Dedifferentiated amniotic fluid mesenchymal stem cell (primary cell): Measurements from ENCODE around the gene LPIN1.
"Not testable (repeated sequence)": the region's sequence is repeated elsewhere in the genome, so short reads cannot be mapped to it uniquely, and the experiment has no call there.

Experiments
- DNase-seq: peaks from one replicate; pipeline ENCODE4 v3.0.0-alpha.2; 2016; ENCODE audit errors: extremely low spot score

Gene LPIN1

GRCh38 chr2:11715987-11716652, 30.3 kb upstream of the LPIN1 start:
- no peak for DNase-seq

GRCh38 chr2:11716689-11717321, 29.6 kb upstream of the LPIN1 start:
- DNase-seq: no peak

- no peak for DNase-seq
Measured at GRCh38 chr2:11717623-11718022, 28.8 kb upstream of the LPIN1 start.

- DNase-seq: no peak
Measured at GRCh38 chr2:11718606-11719005, 27.8 kb upstream of the LPIN1 start.

DNA sequence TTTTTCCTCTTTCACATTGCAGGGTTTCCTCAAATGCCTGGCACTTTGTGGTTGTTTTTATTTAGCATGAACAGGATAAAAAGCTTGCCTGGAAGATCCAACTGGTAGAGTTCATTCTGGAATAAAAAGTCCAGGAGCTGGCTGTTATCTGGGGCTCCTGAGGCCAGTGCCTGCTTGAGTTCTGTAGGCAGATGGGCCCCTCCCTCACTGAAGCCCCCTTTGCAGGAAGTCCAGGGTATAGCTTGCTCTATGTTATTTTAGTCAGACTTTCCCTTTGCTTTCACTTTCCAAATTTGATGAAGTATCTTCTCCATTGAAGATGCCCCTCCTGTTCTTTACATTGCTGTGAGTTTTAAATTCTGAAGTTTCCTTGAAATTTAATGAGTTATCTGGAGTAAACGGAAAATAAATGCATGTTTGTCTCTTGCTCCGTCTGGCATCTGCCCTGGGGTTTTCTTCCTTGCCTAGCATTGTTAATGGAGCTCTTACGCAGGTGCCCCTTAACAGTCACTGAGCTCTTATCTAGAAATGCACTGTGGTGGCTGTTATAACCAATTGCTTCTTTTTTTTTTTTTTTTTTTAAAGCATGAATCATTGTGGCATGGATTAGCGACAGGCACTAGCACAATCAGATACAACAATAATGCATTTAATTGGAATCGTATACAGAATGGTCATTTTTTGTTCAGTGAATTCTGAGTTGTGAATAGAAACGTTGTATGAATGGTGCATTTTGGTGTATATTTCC, 27.0 kb upstream of the LPIN1 start:
- DNase-seq: no peak

DNA sequence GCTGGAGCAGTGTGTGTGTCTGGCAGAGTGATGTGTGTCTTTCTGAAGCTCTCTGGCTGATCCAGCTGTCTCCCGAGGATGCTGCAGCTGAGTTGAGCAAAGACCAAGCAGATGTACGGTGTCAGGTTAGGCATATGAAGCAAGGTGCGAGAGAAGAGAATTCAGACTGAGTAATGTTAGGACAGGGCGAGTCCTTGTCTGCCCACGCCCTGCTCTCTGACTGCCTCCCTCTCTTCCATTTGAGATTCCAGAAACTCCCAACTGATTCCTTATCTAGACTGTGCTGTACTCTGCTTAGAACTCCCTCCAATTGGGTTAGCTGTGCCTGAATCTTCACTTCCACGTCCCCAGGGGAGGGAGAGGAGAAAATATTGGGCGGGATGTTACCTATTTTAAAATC, 25.7 kb upstream of the LPIN1 start:
- no peak for DNase-seq

DNA sequence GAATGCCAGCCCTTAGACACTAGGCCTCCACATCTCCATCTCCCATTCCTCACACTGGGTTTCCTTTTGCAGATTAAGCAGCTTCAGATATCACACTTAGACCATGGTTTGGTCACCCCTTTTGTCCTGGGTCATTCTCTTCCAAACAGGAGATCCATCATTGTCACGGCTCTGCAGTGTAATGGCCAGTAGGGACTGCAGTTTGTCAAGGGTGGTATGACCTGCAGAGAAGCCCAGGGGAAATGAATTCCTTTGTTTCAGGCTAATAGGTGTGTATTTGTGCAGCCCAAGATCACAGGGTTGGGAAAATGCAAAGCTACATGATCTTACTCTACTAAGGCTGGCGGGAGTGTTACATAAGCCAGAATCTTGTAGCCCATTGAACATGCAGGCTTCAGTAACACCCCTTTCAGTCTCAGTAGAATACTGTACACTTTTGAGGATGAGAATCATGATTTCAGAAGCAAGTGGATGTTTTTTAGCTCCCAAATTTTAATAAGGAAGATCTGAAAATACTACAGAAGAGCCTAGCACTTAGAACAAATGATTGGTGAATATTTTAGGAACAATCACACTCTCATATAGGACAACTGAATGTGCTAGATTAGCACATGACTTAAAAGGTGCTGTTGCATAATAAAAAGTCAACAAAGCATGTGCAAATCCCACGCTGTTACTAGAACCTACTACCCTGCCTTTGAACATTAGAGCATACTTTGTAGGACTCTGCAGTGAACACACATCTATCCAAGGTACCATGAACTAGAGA, 24.0 kb upstream of the LPIN1 start:
- DNase-seq: no peak

- no peak for DNase-seq
Measured at GRCh38 chr2:11723061-11723371, 23.4 kb upstream of the LPIN1 start.

DNA sequence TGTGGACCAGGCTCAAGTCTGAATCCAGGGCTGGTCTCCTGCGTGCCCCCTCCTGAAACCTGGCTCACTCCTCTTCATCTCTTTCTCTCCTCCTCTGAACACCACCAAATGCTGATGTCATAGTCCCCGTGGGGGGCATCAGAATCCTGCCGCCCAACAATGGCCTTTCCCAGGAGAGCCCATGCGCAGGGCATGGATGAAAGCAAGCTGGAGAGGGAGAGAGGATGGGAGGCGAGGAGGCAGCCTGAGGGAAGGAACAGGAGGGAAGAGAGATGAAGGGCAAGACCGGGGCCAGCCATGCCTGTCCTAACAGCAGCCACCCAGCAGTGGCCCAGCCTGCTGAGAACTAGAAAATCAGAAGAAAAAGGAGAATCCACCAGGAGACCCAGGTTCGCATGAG, 22.3 kb upstream of the LPIN1 start:
- DNase-seq: no peak

GRCh38 chr2:11726384-11726783, 20.0 kb upstream of the LPIN1 start:
- DNase-seq: no peak

- no peak for DNase-seq
Measured at GRCh38 chr2:11729362-11730212, 16.8 kb upstream of the LPIN1 start.

DNA sequence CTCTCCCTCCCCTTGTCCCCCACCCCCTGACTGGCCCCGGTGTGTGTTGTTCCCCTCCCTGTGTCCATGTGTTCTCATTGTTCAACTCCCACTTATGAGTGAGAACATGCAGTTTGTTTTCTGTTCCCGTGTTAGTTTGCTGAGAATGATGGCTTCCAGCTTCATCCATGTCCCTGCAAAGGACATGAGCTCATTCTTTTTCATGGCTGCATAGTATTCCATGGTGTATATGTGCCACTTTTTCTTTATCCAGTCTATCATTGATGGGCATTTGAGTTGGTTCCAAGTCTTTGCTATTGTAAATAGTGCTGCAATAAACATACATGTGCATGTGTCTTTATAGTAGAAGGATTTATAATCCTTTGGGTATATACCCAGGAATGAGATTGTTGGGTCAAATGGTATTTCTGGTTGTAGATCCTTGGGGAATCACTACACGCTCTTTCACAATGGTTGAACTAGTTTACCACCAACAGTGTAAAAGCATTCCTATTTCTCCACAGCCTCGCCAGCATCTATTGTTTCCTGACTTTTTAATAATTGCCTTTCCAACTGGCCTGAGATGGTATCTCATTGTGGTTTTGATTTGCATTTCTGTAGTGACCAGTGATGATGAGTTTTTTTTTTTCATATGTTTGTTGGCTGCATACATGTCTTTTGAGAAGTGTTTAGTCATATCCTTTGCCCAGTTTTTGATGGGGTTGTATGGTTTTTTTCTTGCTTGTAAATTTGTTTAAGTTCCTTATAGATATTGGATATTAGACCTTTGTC, 15.0 kb upstream of the LPIN1 start:
- not testable (repeated sequence) for DNase-seq

DNA sequence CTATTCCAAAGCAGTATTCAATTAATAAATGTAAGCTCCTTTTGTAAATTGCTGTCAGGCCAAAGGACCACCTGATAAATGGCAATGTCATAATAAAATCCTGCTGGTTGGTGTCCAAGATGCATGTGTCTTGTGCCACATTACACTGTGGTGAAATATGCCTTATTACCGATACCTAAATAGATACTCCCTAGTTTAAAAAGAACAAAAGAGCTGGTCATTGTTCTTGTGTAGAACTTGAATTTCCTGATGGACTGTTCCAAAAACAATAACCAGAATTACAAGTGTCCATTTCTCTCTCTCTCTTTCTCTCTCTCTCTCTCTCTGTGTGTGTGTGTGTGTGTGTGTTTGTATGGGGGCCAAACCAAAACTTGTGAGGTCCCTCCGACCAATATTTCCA, 13.8 kb upstream of the LPIN1 start:
- no peak for DNase-seq

DNA sequence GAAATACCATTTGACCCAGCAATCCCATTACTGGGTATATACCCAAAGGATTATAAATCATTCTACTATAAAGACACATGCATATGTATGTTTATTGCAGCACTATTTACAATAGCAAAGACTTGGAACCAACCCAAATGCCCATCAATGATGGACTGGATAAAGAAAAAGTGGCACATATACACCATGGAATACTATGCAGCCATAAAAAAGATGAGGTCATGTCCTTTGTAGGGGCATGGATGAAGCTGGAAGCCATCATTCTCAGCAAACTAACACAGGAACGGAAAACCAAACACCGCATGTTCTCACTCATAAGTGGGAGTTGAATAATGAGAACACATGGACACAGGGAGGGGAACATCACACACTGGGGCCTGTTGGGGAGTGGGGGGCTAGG, 8.6 kb upstream of the LPIN1 start:
- DNase-seq: not testable (repeated sequence)

- peak; percentile 50 for DNase-seq
Measured at GRCh38 chr2:11738589-11739436, 7.6 kb upstream of the LPIN1 start.

DNA sequence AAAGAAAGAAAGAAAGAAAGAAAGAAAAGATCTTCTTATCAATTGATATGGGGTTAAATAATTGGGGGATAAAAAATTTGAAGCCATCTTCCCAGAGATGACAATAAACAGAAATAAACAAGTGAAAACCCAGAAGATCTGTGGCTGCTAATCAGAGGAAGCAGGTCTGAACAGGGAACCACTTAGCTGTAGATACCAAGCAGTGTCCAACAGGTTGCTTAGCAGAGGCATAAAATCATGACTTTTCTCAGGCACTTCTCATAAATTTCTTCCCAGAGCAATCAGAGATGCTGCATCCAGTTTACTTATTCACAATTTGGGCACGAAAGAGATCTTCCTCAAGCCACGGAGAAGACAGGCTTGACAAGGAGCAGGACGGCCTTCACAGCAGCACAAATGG, 5.7 kb upstream of the LPIN1 start:
- DNase-seq: no peak

DNA sequence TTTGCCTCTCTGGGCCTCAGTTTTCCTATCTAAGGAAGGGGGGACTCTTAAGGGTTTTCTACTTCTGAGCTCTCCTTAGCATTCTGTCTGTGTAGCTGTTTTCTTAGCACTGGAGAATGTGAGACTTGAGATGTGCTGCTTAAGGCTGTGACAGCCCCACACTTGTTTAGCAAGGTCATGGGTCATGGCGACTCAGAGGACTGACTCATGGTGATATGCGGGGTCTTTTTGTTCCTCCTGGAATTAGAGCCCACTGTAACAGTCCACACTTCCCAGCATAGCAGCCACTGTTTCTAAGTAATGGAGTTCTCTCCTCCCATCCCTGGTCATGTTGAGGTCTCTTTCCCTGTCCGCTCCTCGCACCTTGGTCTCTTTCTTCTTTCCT, 4.1 kb upstream of the LPIN1 start:
- no peak for DNase-seq

GRCh38 chr2:11742702-11743357, 3.6 kb upstream of the LPIN1 start:
- DNase-seq: no peak

DNA sequence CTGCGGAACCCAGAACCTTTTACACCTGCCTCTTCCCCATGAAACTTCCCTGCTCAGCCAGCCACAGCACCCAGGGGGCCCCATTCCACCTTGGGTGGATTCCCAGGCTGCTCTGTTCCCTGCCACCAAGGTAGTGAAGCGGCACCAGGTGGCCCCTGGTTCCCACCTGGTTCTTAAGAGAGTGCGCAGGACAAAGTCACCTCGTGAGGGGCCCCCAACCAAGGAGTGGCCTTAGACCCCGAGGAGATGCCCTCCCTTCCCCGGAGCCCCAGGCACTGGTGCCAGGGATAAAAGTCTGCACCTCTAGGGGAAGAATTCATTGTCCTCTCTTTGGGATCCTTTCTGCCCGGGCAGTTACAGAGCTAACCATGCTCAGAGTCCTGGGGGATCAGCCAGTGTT, 3.1 kb upstream of the LPIN1 start:
- no peak for DNase-seq
